Suppressor macrophage (primary cell): ENCODE results near the gene HNMT.

Experiments
- DNase-seq, 4 experiments: peaks; one replicate each; pipeline ENCODE4 v3.0.0-alpha.2; 2020 to 2022

Gene HNMT

GRCh38 chr2:138059487-138060300 is 95.4 kb downstream of the HNMT start:
- DNase-seq, result no peak

GRCh38 chr2:138060301-138060635 is 96.0 kb downstream of the HNMT start:
- peak; percentile 36 to 64 (median 49) for DNase-seq

GRCh38 chr2:138061961-138062360 is 97.7 kb downstream of the HNMT start:
- DNase-seq, result no peak

GRCh38 chr2:138063181-138063580 is 98.9 kb downstream of the HNMT start:
- no peak for DNase-seq
